ENCODE results near the gene JMJD1C. TPM values are rescaled to one million over a fixed set of nuclear protein-coding genes. Genes with fewer than 3 reads are reported as not detected.
"Not testable (repeated sequence)": the region's sequence is repeated elsewhere in the genome, so short reads cannot be mapped to it uniquely, and the experiment has no call there.

Gene JMJD1C
- total and polyA plus RNA-seq, 12 donors, result 36.0 to 124 (median 57.2) TPM

GRCh38 chr10:63343476-63343875 is 122.3 kb downstream of the JMJD1C start:
- Histone ChIP-seq H3K4me1 (replicated peaks in 1 of 2) (peaks cover 0 to 11% of the 10 kb centered on the region in 2 donors), H3K36me3 (replicated peaks in 1 of 2) (no peaks in the 10 kb centered on the region), H3K27ac (no peak overlapping the region), H3K4me3 (no peak overlapping the region), H3K27me3 (no peaks in the 10 kb centered on the region), H3K9me3 (replicated peaks in 1 of 3) (no peaks in the 10 kb centered on the region)
- intact Hi-C loops (cut with DNase I), result no loop called here
- WGBS, 4 donors, result 93 to 97% (median 95%) methylated on average over 4 of the region's 4 CpGs
- no peak for TF ChIP-seq CTCF (IDR thresholded peaks at IDR 0.05)
- TF ChIP-seq POLR2A (IDR thresholded peaks at IDR 0.05), result no peak
- no peak for DNase-seq

- not testable (repeated sequence) for H3K36me3 ChIP-seq (replicated peaks in 1 of 2)
Measured at GRCh38 chr10:63339640-63340039, 126.1 kb downstream of the JMJD1C start.

GRCh38 chr10:63337455-63338251 is 128.1 kb downstream of the JMJD1C start:
- H3K4me3 ChIP-seq, result no peak overlapping the region
- no peak for TF ChIP-seq POLR2A (IDR thresholded peaks at IDR 0.05)
- no peak for TF ChIP-seq CTCF (IDR thresholded peaks at IDR 0.05)
- no peak for DNase-seq
- WGBS, 4 donors, result 93 to 98% (median 96%) methylated on average over 3 to 4 of the region's 4 CpGs
- H3K27ac ChIP-seq, result no peak overlapping the region
- H3K36me3 ChIP-seq (replicated peaks in 1 of 2), result no peaks in the 10 kb centered on the region
- intact Hi-C loops (cut with DNase I), result no loop called here
- H3K4me1 ChIP-seq (replicated peaks in 1 of 2), result peaks cover 0 to 3% of the 10 kb centered on the region in 2 donors
- H3K9me3 ChIP-seq (replicated peaks in 1 of 3), result no peaks in the 10 kb centered on the region
- no peaks in the 10 kb centered on the region for H3K27me3 ChIP-seq

More at GRCh38 chr10:63339640-63340039, 126.1 kb downstream of the JMJD1C start:
- 92 to 99% (median 96%) methylated on average over 7 of the region's 7 CpGs for WGBS, 4 donors
- H3K4me1 ChIP-seq (replicated peaks in 1 of 2); DNase-seq; intact Hi-C loops (cut with DNase I); H3K27ac ChIP-seq; H3K4me3 ChIP-seq; H3K9me3 ChIP-seq (replicated peaks in 1 of 3); H3K27me3 ChIP-seq: not testable (repeated sequence)

GRCh38 chr10:63331586-63331985 is 134.2 kb downstream of the JMJD1C start:
- no peak for DNase-seq
- Histone ChIP-seq H3K4me1 (replicated peaks in 1 of 2) (no peaks in the 10 kb centered on the region), H3K27me3 (no peaks in the 10 kb centered on the region), H3K4me3 (no peak overlapping the region), H3K27ac (no peak overlapping the region), H3K9me3 (replicated peaks in 1 of 3) (no peaks in the 10 kb centered on the region), H3K36me3 (replicated peaks in 1 of 2) (no peaks in the 10 kb centered on the region)
- intact Hi-C loops (cut with DNase I), result no loop called here
- 96 to 98% (median 97%) methylated on average over 5 of the region's 5 CpGs for WGBS, 4 donors
- TF ChIP-seq CTCF (IDR thresholded peaks at IDR 0.05) (no peak), POLR2A (IDR thresholded peaks at IDR 0.05) (no peak)

GRCh38 chr10:63324495-63324854 is 141.3 kb downstream of the JMJD1C start:
- H3K27me3 ChIP-seq, result no peaks in the 10 kb centered on the region
- H3K4me3 ChIP-seq, result no peak overlapping the region
- H3K4me1 ChIP-seq (replicated peaks in 1 of 2), result no peaks in the 10 kb centered on the region
- DNase-seq, result no peak
- no peak for TF ChIP-seq CTCF (IDR thresholded peaks at IDR 0.05)
- TF ChIP-seq POLR2A (IDR thresholded peaks at IDR 0.05), result no peak
- no peaks in the 10 kb centered on the region for H3K9me3 ChIP-seq (replicated peaks in 1 of 3)
- H3K27ac ChIP-seq, result no peak overlapping the region
- 85 to 90% (median 87%) methylated on average over 2 of the region's 2 CpGs for WGBS, 4 donors
- no peaks in the 10 kb centered on the region for H3K36me3 ChIP-seq (replicated peaks in 1 of 2)
- intact Hi-C loops (cut with DNase I), result no loop called here

All from adrenal gland (tissue), 12 donors.